H1 (cell line): ENCODE data around the gene KCNJ5. TPM values are rescaled to one million over a fixed set of nuclear protein-coding genes. Genes with fewer than 3 reads are reported as not detected.

Source experiments
- CTCF ChIA-PET: fragments of 300-600 bp; sonication (Branson Sonifier 250); formaldehyde crosslinking; loops from one replicate; lab custom pipeline; 2021; ENCODE audit not compliant: partially characterized antibody; lab: Charles Lee
- POLR2A ChIA-PET: fragments of 300-600 bp; sonication (Branson Sonifier 250); formaldehyde crosslinking; loops from one replicate; lab custom pipeline; 2021; ENCODE audit warnings: inconsistent platforms; ENCODE audit not compliant: partially characterized antibody; lab: Charles Lee
- DNase-seq, 2 experiments: peaks; one replicate each; pipeline versions ENCODE4 v3.0.0 to v3.0.0-alpha.2; 2010 to 2022; ENCODE audit warnings: low spot score in 2 of 2, low read depth in 1 of 2, mixed read lengths in 1 of 2
- FAIRE-seq: peaks from 2 replicates; lab custom pipeline; 2011; peaks lifted over from hg19 to GRCh38; lab: Jason Lieb, UNC
- H2AFZ ChIP-seq: 2 replicates; pipeline ENCODE4 v1.8.1; 2012; ENCODE audit warnings: low read length, inconsistent platforms
- H2AK5ac ChIP-seq: 2 replicates; pipeline ENCODE4 v1.6.1; 2013; ENCODE audit warnings: low read depth, low read length
- H2BK120ac ChIP-seq: replicated peaks from 2 replicates; pipeline ENCODE3; 2013; ENCODE audit warnings: low read depth, low read length, inconsistent platforms
- H2BK12ac ChIP-seq: 2 replicates; pipeline ENCODE4 v1.6.1; 2013; ENCODE audit warnings: low read depth, low read length
- H2BK15ac ChIP-seq: 2 replicates; pipeline ENCODE4 v1.6.1; 2013; ENCODE audit warnings: low read length
- H2BK20ac ChIP-seq: 2 replicates; pipeline ENCODE4 v1.6.1; 2013; ENCODE audit warnings: low read length
- H2BK5ac ChIP-seq: 2 replicates; pipeline ENCODE4 v1.6.1; 2013; ENCODE audit warnings: low read depth, low read length
- H3K14ac ChIP-seq: 2 replicates; pipeline ENCODE4 v1.6.1; 2013; ENCODE audit warnings: inconsistent platforms; ENCODE audit not compliant: insufficient read length
- H3K18ac ChIP-seq: 2 replicates; pipeline ENCODE4 v1.6.1; 2013; ENCODE audit warnings: low read length; ENCODE audit errors: extremely low read depth
- H3K23ac ChIP-seq: 2 replicates; pipeline ENCODE4 v1.6.1; 2013; ENCODE audit warnings: inconsistent platforms; ENCODE audit not compliant: insufficient read length
- H3K23me2 ChIP-seq: 2 replicates; pipeline ENCODE4 v1.6.1; 2013; ENCODE audit warnings: low read depth, low read length
- H3K27ac ChIP-seq: 2 replicates; pipeline ENCODE4 v1.6.1; 2011; ENCODE audit warnings: low read depth, low read length, inconsistent platforms
- H3K27me3 ChIP-seq, 4 experiments: replicated peaks in 1 of 4; 1 replicate in 1 of 4; 2 replicates in 3 of 4; pipeline versions ENCODE4 v1.6.1 to v1.8.1; 2011 to 2013; ENCODE audit warnings: low read length in 3 of 4, mild to moderate bottlenecking in 3 of 4, inconsistent platforms in 2 of 4, mixed read lengths in 2 of 4, moderate library complexity in 1 of 4; ENCODE audit not compliant: control insufficient read depth in 3 of 4, insufficient read depth in 3 of 4; ENCODE audit errors: extremely low read depth in 1 of 4
- H3K36me3 ChIP-seq, 4 experiments: 2 replicates each; pipeline versions ENCODE4 v1.6.1 to v1.8.1; 2011 to 2013; ENCODE audit warnings: mild to moderate bottlenecking in 4 of 4, low read length in 3 of 4, moderate library complexity in 2 of 4, control low read depth in 1 of 4, inconsistent platforms in 1 of 4; ENCODE audit not compliant: insufficient read depth in 4 of 4, control insufficient read depth in 2 of 4
- H3K4ac ChIP-seq: replicated peaks from 2 replicates; pipeline ENCODE3; 2013; ENCODE audit warnings: low read length, low read depth, mixed read lengths, inconsistent platforms; ENCODE audit not compliant: insufficient read length
- H3K4me1 ChIP-seq, 4 experiments: replicated peaks in 1 of 4; 1 replicate in 1 of 4; 2 replicates in 3 of 4; pipeline versions ENCODE4 v1.6.1 to v1.8.1; 2011 to 2013; ENCODE audit warnings: low read length in 3 of 4, inconsistent platforms in 2 of 4, mixed read lengths in 1 of 4; ENCODE audit not compliant: insufficient read depth in 4 of 4, control insufficient read depth in 3 of 4
- H3K4me2 ChIP-seq, 2 experiments: 2 replicates each; pipeline versions ENCODE4 v1.6.1 to v1.8.1; 2011 to 2013; ENCODE audit warnings: low read depth in 2 of 2, low read length in 2 of 2, control low read depth in 1 of 2, inconsistent platforms in 1 of 2, mild to moderate bottlenecking in 1 of 2; ENCODE audit not compliant: insufficient read depth in 1 of 2
- H3K4me3 ChIP-seq, 4 experiments: fragments of 200-600, 300-600 bp in 1 of 4; sonication (generic), shearing (Covaris generic), sonication (Bioruptor Twin) in 1 of 4; 2 replicates each; pipeline versions ENCODE4 v1.5.1 to v1.8.1; 2011 to 2016; ENCODE audit warnings: low read length in 4 of 4, low read depth in 3 of 4, control low read depth in 2 of 4, inconsistent platforms in 2 of 4, mild to moderate bottlenecking in 2 of 4, mixed read lengths in 1 of 4, moderate library complexity in 1 of 4; ENCODE audit not compliant: insufficient read depth in 2 of 4; ENCODE audit errors: extremely low read depth in 1 of 4
- H3K56ac ChIP-seq: replicated peaks from 2 replicates; pipeline ENCODE3; 2013; ENCODE audit warnings: low read depth, mild to moderate bottlenecking, mixed read lengths, low read length, inconsistent platforms; ENCODE audit not compliant: insufficient read length
- H3K79me1 ChIP-seq: 2 replicates; pipeline ENCODE4 v1.6.1; 2013; ENCODE audit warnings: low read depth, low read length, control low read depth
- H3K79me2 ChIP-seq, 2 experiments: 2 replicates each; pipeline versions ENCODE4 v1.6.1 to v1.8.1; 2012 to 2013; ENCODE audit warnings: low read length in 2 of 2, mild to moderate bottlenecking in 2 of 2, inconsistent platforms in 1 of 2; ENCODE audit not compliant: insufficient read depth in 2 of 2, control insufficient read depth in 1 of 2
- H3K9ac ChIP-seq, 4 experiments: replicated peaks in 1 of 4; 1 replicate in 1 of 4; 2 replicates in 3 of 4; pipeline versions ENCODE4 v1.6.1 to v1.8.1; 2011 to 2013; ENCODE audit warnings: low read depth in 3 of 4, low read length in 3 of 4, control low read depth in 2 of 4, mild to moderate bottlenecking in 2 of 4, moderate library complexity in 2 of 4, inconsistent platforms in 1 of 4; ENCODE audit errors: extremely low read depth in 1 of 4
- H3K9me3 ChIP-seq, 2 experiments: 2 replicates each; pipeline versions ENCODE4 v1.6.1 to v1.8.1; 2012 to 2013; ENCODE audit warnings: mild to moderate bottlenecking in 2 of 2, moderate library complexity in 2 of 2, control low read depth in 1 of 2, inconsistent platforms in 1 of 2, low read depth in 1 of 2, low read length in 1 of 2, mixed read lengths in 1 of 2; ENCODE audit not compliant: insufficient read depth in 2 of 2
- H4K20me1 ChIP-seq, 2 experiments: replicated peaks in 1 of 2; 2 replicates each; pipeline versions ENCODE3 to v1.8.1; 2011 to 2013; ENCODE audit warnings: inconsistent platforms in 2 of 2, low read length in 2 of 2, mild to moderate bottlenecking in 1 of 2; ENCODE audit not compliant: insufficient read depth in 2 of 2, control insufficient read depth in 1 of 2
- H4K5ac ChIP-seq: 2 replicates; pipeline ENCODE4 v1.6.1; 2013; ENCODE audit warnings: low read length, low read depth, mixed read lengths, inconsistent platforms; ENCODE audit not compliant: insufficient read length
- H4K8ac ChIP-seq: 2 replicates; pipeline ENCODE4 v1.8.0; 2013; ENCODE audit warnings: mild to moderate bottlenecking, moderate library complexity, low read length, inconsistent platforms; ENCODE audit not compliant: insufficient read depth; ENCODE audit errors: extremely low read depth
- H4K91ac ChIP-seq: replicated peaks from 2 replicates; pipeline ENCODE3; 2013; ENCODE audit warnings: low read length, mixed read lengths, inconsistent platforms; ENCODE audit not compliant: insufficient read length
- ATF3 ChIP-seq: IDR thresholded peaks from 2 replicates; pipeline ENCODE4 v1.6.1; 2011; ENCODE audit warnings: low read depth, mild to moderate bottlenecking, low read length; ENCODE audit not compliant: insufficient read depth
- BCL11A ChIP-seq, 2 experiments: IDR thresholded peaks; one replicate each; pipeline ENCODE4 v1.6.1; 2011; ENCODE audit warnings: low read depth in 2 of 2, low read length in 2 of 2, mild to moderate bottlenecking in 2 of 2
- CHD2 ChIP-seq: IDR thresholded peaks from 2 replicates; pipeline ENCODE4 v1.6.1; 2012; ENCODE audit warnings: low read length, improper control_type of control experiment
- EGR1 ChIP-seq: IDR thresholded peaks from 2 replicates; pipeline ENCODE4 v1.6.1; 2011; ENCODE audit warnings: low read depth, low read length, borderline replicate concordance
- EP300 ChIP-seq, 2 experiments: IDR thresholded peaks; 1 replicate in 1 of 2; 2 replicates in 1 of 2; pipeline ENCODE4 v1.6.1; 2011 to 2012; ENCODE audit warnings: low read depth in 2 of 2, low read length in 2 of 2, mild to moderate bottlenecking in 2 of 2, borderline replicate concordance in 1 of 2, inconsistent platforms in 1 of 2, moderate library complexity in 1 of 2
- GTF2F1 ChIP-seq: IDR thresholded peaks from 2 replicates; pipeline ENCODE4 v1.6.1; 2012; ENCODE audit warnings: low read depth, low read length, improper control_type of control experiment, borderline replicate concordance
- JUN ChIP-seq: IDR thresholded peaks from 2 replicates; pipeline ENCODE4 v1.6.1; 2011; ENCODE audit warnings: low read depth, mild to moderate bottlenecking, improper control_type of control experiment, low read length
- KDM1A ChIP-seq: fragments of 200-600, 300-600 bp; sonication (generic); IDR thresholded peaks from 2 replicates; pipeline ENCODE4 v1.7.1; 2016; ENCODE audit warnings: mild to moderate bottlenecking, low read length, borderline replicate concordance
- RAD21 ChIP-seq, 2 experiments: IDR thresholded peaks in 1 of 2; conservative IDR thresholded peaks in 1 of 2; 2 replicates each; pipeline ENCODE4 v1.6.1; 2011; ENCODE audit warnings: low read depth in 2 of 2, low read length in 2 of 2, improper control_type of control experiment in 1 of 2, inconsistent platforms in 1 of 2, mild to moderate bottlenecking in 1 of 2, moderate library complexity in 1 of 2
- SP1 ChIP-seq: IDR thresholded peaks from 2 replicates; pipeline ENCODE4 v1.6.1; 2011; ENCODE audit warnings: low read depth, low read length
- TBP ChIP-seq: IDR thresholded peaks from 2 replicates; pipeline ENCODE4 v1.6.1; 2011; ENCODE audit warnings: low read depth, low read length, improper control_type of control experiment
- ZNF274 ChIP-seq: IDR thresholded peaks from 2 replicates; pipeline ENCODE4 v1.7.0; 2012; ENCODE audit warnings: low read length, borderline replicate concordance; ENCODE audit errors: extremely low read depth
- WGBS, 2 experiments: shearing (Covaris generic) in 1 of 2; methylation state at CpG; one replicate each; pipeline versions ENCODE4 v1.1.6 to v1.1.7; 2013 to 2015; ENCODE audit warnings: low lambda C conversion rate in 2 of 2, mixed read lengths in 2 of 2, inconsistent platforms in 1 of 2, low coverage in 1 of 2, missing lambda C conversion rate in 1 of 2; ENCODE audit not compliant: insufficient replicate concordance in 2 of 2, insufficient coverage in 1 of 2, insufficient read length in 1 of 2; ENCODE audit errors: extremely low coverage in 1 of 2, missing lambda C conversion rate in 1 of 2; 5-methylcytosine and 5-hydroxymethylcytosine counted together
- polyA plus RNA-seq, 7 experiments: library from polyadenylated mRNA; depleted of rRNA in 3 of 7; stranded (reverse) in 5 of 7; unstranded in 2 of 7; fragments of >200 nt in 5 of 7; fragments of 200-250 nt in 2 of 7; gene quantifications; 1 replicate in 5 of 7; 2 replicates in 1 of 7; 4 replicates in 1 of 7; pipeline versions ENCODE4 v1.2.1 to v1.2.3, GENCODE V29; 2011 to 2013; ENCODE audit warnings: missing spikeins in 2 of 7, mixed read lengths in 2 of 7
- total RNA-seq: library from RNA; stranded (reverse); fragmentation: NEBNext Ultra II Directional; extraction: Animal tissue kit (Norgen Biotek cat#: 25700); gene quantifications from 2 replicates; pipeline ENCODE4 v1.2.1, GENCODE V29; 2021
- TF ChIP-seq, protein P1 (sequence below): IDR thresholded peaks from 2 replicates; pipeline ENCODE4 v1.6.1; 2012; ENCODE audit warnings: inconsistent platforms

Gene KCNJ5
- total and polyA plus RNA-seq, 2 of the 8 experiments (the other 6 are each of a cell fraction or from before 2014, with no cell fraction given): 0.05 TPM; not detected in 1

DNA sequence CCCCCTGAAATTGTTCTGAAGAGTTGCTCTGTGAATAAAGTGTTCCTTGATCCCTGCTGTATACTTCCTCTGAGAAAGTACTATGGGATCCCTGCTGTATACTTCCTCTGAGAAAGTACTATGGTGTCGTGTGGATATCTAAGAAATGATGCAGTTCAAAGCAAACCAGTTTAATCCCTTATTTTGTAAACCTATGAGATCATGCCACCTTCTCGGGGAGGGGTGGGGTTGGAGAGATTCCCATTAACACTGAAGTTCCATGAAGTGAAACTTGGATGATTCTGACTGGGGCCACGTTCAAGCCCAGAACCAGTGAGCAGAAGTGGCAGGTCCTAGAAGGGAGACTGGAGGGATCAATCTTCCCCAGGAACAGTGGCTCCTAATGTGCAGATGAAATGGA is 64.5 kb downstream of the KCNJ5 start:
- Histone ChIP-seq H3K9me3 (no peaks in the 10 kb centered on the region), H3K36me3 (no peaks in the 10 kb centered on the region), H3K4me3 (no peak overlapping the region), H3K27me3 (peaks cover 0 to 2% (median 0%) of the 10 kb centered on the region in 4 experiments; a peak in 2 of 7 replicates), H3K18ac (no peak overlapping the region), H4K91ac (no peak overlapping the region), H2BK15ac (no peak overlapping the region), H3K4me2 (no peak overlapping the region), H3K27ac (no peak overlapping the region), H2AK5ac (no peak overlapping the region), H4K20me1 (peaks cover 0 to 2% of the 10 kb centered on the region in 2 experiments), H3K56ac (no peak overlapping the region), H3K79me1 (no peaks in the 10 kb centered on the region), H2AFZ (no peak overlapping the region), H3K79me2 (no peaks in the 10 kb centered on the region; a peak in 1 of 4 replicates), H2BK20ac (no peak overlapping the region), H4K8ac (no peak overlapping the region), H3K14ac (no peak overlapping the region), H2BK12ac (no peak overlapping the region), H2BK120ac (no peak overlapping the region), H3K23me2 (no peaks in the 10 kb centered on the region), H4K5ac (no peak overlapping the region), H3K4me1 (no peaks in the 10 kb centered on the region), H3K23ac (no peak overlapping the region), H3K9ac (no peak overlapping the region), H3K4ac (no peak overlapping the region), H2BK5ac (no peak overlapping the region)
- FAIRE-seq: no peak
- DNase-seq: no peak
- CTCF ChIA-PET: interaction anchor here (0.8 to 20.6 kb wide), 16 partner anchors 18 to 408 kb away, joined by 3 to 473 read pairs (median 5); partner anchors contain the start of genes KCNJ5 and TP53AIP1
- POLR2A ChIA-PET: no interaction called here
- TF ChIP-seq ZNF274 (no peak), EP300 (IDR thresholded peaks at IDR 0.05; ENCODE audit: borderline replicate concordance in 1 of 2, low read depth in 2 of 2, low read length in 2 of 2) (no peak), ATF3 (no peak), GTF2F1 (no peak), BCL11A (IDR thresholded peaks at IDR 0.05; ENCODE audit: low read depth in 2 of 2, low read length in 2 of 2) (no peak), TBP (no peak), SP1 (no peak), EGR1 (no peak), KDM1A (no peak), RAD21 (IDR thresholded peaks at IDR 0.05 in 1 of 2, conservative IDR thresholded peaks at IDR 0.05 in 1 of 2; ENCODE audit: low read depth in 2 of 2, low read length in 2 of 2) (no peak), CHD2 (no peak), JUN (no peak)
- TF ChIP-seq, protein P1, sequence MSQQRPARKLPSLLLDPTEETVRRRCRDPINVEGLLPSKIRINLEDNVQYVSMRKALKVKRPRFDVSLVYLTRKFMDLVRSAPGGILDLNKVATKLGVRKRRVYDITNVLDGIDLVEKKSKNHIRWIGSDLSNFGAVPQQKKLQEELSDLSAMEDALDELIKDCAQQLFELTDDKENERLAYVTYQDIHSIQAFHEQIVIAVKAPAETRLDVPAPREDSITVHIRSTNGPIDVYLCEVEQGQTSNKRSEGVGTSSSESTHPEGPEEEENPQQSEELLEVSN: no peak
- 61% methylated on average over 3 of the region's 3 CpGs; no CpG with 5 or more reads in 1 of the 2 experiments for WGBS, 2 experiments
